OCI-LY3 (cell line): ENCODE results near the gene ZMYND11.
"Not testable (repeated sequence)": the region's sequence is repeated elsewhere in the genome, so short reads cannot be mapped to it uniquely, and the experiment has no call there.

Experiments
- CTCF ChIP-seq: fragments of 200-600, 300-600 bp; sonication (generic); IDR thresholded peaks from 2 replicates; pipeline ENCODE4 v1.5.1; 2014; ENCODE audit warnings: antibody characterized with exemption, low read length, low read depth
- EZH2phosphoT487 ChIP-seq: fragments of 200-600 bp; shearing (Covaris generic); IDR thresholded peaks from 2 replicates; pipeline ENCODE4 v1.6.1; 2018; ENCODE audit warnings: antibody characterized with exemption, mixed run types, low read depth

GRCh38 chr10:185571-185970, 50.3 kb downstream of the ZMYND11 start:
- not testable (repeated sequence) for TF ChIP-seq CTCF, EZH2phosphoT487
